RCC 7860 (cell line): ENCODE data around the gene TRIM17.

Experiments used
- DNase-seq: peaks from one replicate; pipeline ENCODE4 v3.0.0-alpha.2; 2015; ENCODE audit warnings: low spot score
- FAIRE-seq: peaks from 2 replicates; lab custom pipeline; 2012; peaks lifted over from hg19 to GRCh38; lab: Jason Lieb, UNC

TRIM17 gene

DNA sequence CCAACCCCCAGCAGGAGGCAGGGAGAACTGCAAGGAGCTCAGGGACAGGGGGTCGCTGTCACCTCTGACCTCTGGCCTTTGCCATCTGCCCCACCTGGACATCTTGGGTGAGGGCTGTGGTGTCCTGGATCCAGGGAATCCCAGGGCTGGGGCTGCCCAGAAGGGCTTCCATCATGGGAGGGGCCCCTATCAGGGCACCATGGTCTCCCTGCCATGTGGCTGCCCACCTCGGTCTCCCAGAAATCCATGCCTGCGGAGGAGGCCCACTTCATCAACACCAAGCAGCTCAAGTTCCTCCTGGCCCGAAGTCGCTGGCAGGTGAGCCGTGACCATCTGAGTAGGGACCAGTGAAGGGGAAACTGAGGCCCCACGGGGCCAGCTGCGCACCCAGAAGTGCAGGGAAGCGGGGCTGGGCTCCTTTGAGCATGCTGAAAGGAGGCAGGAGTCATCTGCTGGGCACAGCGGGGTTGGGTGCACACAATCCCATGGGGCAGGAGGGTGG is 46.2 kb downstream of the TRIM17 start:
- FAIRE-seq (no peak), DNase-seq (no peak)

- DNase-seq (no peak), FAIRE-seq (no peak)
Measured at GRCh38 chr1:228369608-228370438, 46.8 kb downstream of the TRIM17 start.

DNA sequence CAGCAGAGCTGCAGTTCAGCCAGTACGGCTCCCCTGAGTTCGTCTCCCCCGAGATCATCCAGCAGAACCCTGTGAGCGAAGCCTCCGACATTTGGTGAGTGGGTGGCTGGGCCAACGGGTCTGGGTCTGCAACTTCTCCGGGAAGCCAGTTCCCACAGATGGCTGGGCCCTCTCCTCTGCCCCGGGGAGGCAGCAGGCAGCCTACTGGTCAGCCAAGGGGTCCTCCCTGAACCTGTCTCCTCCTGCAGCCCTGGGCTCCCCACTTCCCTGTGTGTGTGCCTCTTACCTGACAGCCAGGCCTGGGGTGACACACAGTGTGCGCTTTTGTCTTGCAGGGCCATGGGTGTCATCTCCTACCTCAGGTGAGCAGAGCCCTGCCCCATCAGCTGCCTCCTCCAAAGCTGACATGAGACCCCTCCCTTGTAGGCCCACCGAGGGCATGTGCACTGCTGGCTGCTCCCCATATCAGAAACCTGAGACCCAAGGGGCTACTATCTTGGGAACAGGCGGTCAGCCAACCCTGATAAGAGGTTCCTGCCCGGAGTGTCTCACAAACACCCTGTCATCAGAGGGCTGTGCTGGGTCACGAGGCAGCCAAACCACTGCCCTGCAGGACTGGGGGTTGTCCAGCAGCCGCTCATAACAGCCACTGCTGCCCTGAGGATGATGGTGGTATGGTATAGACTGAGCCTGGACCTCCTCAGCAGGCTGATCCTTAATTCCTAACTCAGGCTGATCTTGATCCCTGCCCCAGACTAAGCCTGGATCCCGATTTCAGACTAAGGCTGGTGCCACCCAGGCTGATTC is 47.7 kb downstream of the TRIM17 start:
- no peak for DNase-seq
- no peak for FAIRE-seq

DNA sequence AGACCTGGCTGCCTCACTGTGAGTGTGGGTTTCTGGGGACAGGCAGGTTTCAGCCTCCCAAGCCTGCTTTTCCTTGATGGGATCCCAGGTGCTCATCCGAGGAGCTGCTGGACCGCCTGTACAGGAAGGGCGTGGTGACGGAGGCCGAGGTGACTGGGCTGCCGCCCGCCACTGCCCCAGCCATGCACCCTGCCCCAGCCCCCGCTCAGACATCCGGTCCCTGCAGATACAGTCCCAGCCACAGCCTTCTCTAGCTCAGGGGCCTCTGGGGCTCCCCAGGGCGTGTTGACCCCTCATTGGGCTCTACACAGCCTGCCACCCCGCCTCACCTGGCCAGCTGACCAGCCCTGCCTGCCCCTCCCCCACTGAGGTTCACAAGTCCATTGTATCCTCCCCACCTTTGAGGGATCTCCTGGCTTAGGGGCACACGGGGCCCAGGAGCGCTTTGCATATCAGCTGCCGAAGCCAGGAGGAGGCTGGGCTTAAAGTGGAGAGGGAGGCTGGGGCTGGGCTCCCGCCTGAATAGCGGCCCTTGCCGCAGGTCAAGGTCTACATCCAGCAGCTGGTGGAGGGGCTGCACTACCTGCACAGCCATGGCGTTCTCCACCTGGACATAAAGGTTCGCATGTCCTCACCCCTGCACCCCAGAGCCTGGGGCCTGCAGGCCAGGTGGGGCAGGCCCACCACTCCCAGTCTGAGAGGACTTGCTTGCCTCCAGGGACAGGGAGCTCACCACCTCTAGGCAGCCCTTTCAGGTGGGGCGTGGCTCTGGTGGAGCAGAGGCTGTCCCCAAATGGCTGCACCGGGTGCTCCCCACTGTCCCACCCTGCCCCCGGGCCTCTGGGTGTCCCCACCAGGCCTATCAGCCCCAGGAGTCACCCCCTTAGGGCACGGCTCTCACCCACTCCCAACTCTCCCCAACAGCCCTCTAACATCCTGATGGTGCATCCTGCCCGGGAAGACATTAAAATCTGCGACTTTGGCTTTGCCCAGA is 48.6 kb downstream of the TRIM17 start:
- FAIRE-seq (no peak), DNase-seq (no peak)

DNA sequence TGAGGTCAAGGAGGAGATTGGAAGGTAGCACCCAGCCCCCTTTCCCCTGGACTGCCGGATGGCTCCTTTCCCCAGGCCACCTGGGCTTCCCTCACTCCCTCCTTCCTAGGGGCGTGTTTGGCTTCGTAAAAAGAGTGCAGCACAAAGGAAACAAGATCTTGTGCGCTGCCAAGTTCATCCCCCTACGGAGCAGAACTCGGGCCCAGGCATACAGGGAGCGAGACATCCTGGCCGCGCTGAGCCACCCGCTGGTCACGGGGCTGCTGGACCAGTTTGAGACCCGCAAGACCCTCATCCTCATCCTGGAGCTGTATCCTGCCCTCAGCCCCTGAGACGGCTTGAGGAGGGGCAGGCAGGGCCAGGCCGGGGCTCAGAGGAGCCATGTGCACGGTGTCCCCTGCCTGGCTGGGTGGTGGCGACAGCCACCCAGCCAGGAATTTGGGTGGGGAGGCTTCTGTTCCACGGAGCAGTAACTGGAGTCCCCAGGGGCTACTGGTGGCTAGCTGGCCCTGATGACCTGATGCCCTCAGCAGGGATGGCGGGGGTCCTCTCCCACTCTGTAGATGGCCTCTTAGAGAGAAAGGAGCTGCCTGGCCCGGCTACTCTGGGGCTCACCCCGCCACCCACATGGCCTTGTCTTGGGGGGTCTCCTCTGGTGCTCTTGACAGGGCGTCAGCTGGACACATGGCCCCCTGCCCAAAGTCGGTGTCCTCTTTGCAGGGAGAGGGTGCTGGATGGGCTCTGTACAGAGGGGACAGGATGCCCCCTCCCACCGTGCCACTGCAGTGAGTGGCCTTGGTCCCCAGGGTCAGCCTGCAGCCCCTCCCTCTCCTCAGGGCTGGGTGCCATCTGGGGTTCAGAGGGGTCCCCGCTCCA is 49.6 kb downstream of the TRIM17 start:
- no peak for DNase-seq
- no peak for FAIRE-seq

DNA sequence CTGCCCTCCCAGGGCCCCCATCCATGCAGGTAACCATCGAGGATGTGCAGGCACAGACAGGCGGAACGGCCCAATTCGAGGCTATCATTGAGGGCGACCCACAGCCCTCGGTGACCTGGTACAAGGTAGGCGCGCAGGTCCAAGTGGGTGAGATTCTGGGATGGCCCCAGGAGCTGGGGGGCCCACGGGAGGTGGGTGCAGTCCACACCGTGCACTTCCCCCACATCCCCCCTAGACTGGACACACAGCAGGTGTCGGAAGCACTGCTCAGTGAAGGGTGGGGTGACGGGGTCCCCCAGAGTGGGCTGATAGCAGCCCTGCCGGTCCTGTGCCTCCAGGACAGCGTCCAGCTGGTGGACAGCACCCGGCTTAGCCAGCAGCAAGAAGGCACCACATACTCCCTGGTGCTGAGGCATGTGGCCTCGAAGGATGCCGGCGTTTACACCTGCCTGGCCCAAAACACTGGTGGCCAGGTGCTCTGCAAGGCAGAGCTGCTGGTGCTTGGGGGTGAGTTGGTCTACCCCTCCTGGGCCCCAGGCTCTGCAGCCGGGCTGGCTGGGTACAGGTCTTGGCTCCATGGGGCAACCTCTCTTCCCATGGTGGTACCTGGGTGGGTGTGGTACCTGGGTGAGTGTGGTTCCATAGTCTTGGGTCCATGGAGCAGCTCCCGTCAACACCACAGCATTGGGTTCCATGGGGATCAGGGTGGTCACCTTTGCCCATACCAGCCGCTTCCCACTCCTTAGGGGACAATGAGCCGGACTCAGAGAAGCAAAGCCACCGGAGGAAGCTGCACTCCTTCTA is 50.4 kb downstream of the TRIM17 start:
- no peak for FAIRE-seq
- no peak for DNase-seq

- no peak for FAIRE-seq
- DNase-seq, result no peak
Measured at GRCh38 chr1:228365271-228366061, 51.2 kb downstream of the TRIM17 start.

DNA sequence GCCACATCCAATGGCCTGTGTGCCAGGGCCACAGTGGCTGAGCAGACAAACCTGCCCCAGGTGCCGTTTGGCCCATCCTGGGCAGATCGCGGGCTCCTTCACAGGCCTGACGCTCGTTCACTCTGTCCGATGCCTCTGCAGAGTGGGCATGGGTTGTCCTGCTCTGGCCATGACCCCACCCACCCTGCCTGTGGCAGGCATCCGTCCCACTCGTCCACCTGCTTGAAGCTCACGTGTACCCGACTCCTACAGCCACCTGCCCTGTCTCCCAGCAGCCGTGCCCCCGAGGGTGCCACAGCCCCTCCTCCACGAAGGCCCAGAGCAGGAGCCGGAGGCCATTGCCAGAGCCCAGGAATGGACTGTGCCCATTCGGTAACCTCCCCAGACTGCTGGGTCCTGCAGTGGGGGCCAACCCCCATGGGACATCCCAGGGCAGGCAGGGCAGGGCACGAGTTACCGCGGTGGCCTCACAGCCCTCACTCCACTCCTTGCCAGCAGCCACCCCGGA is 51.9 kb downstream of the TRIM17 start:
- FAIRE-seq, result no peak

DNA sequence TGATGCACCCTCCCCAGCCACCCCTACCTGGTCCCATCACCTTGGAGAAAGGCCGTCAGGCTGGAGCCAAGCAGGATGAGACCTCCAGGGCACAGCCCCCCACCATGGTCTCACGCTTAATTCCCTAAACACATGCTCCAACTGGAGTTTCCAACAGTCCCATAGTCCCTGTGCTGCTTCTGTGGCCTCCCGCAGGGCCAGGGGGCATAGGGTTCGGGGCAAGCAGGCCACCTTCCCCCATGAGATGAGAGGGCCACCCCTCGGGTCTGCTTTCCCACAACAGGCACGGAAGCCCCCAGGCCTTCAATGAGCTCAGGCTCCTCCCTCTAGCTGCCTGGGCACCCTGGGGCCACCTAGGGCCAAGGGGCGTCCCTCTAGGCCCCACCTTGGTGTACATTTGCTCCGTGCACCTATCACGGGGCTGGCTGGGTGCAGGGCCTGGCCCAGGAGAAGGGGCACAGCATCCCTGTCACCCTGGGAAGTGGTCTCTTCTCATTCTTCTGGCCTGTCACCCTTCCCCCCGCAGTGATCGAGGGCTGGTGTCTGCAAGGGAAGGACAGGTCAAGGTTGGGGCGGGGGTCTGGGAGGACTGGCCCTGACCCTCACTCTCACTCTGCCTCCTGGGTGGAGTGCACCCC is 52.5 kb downstream of the TRIM17 start:
- no peak for DNase-seq
- FAIRE-seq, result no peak

More for the DNA sequence above, 51.9 kb downstream of the TRIM17 start:
- no peak for DNase-seq

- DNase-seq, result no peak
- no peak for FAIRE-seq
Measured at GRCh38 chr1:228363686-228364067, 53.0 kb downstream of the TRIM17 start.

DNA sequence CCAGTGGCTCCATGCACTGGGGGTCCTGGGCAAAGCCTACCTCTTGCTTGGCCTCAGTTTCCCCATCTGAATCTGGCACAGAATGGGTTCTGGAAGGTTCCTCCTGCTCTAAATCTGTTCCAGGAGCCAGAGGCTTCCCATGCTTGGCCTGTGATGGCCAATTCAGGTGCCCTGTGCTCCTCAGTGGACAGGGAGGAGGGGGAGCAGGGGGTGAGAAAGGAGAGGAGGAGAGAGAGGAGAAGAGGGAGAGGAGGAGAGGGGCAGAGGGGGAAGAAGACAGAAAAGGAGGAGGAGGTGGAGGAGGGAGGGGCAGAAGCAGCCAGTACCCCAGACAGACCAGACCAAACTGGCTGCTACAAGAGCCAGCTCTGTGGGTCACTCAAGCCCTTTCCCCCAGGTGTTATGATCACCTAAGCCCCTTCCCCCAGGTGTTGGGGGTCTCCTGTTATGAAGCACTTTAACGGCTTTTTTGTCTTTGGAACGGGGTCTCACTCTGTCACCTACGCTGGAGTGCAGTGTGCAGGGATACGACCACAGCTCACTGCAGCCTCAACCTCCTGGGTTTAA is 53.7 kb downstream of the TRIM17 start:
- no peak for FAIRE-seq
- DNase-seq, result no peak

DNA sequence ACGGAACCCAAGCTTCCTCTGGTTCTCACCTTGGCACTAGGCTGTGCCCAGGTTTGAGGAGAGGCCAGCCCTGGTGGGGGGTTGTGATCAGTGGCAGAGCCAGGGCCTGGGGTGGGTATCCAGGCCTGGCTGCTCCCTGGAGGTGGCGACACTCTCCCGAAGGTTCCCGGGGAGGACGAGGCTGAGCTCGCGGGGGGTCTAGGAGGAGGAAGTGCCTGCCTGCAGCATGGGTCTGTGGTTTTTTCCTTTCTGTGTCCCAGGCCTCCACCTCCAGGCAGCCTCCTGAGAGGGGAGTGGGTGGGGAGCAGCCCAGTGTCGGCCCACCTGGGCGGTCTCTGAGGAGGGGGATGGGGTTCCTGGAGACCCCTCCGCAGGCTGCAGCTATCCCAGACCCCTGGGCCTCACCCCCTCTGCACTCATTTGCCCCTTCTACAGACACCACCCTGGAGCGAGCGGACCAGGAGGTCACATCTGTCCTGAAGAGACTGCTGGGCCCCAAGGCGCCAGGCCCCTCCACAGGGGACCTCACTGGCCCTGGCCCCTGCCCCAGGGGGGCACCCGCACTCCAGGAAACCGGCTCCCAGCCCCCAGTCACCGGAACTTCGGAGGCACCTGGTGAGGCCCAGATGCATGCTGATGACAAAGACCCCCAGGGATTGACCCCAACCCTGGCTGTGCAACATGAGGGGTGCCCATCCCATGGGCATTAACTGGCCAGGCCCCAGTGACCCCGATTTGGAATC is 54.3 kb downstream of the TRIM17 start:
- DNase-seq (no peak), FAIRE-seq (no peak)

- FAIRE-seq (no peak), DNase-seq (no peak)
Measured at GRCh38 chr1:228361314-228362140, 55.1 kb downstream of the TRIM17 start.

GRCh38 chr1:228360533-228361313 is 55.9 kb downstream of the TRIM17 start:
- no peak for FAIRE-seq
- DNase-seq, result no peak
